Urinary bladder (tissue), 4 donors: ENCODE measurements around the gene SCT. TPM values are rescaled to one million over a fixed set of nuclear protein-coding genes. Genes with fewer than 3 reads are reported as not detected.

Experiments
- DNase-seq: peaks from one replicate; pipeline ENCODE4 v3.0.0-alpha.2; 2015; ENCODE audit errors: extremely low spot score
- H3K27ac ChIP-seq: one replicate; pipeline ENCODE4 v1.5.1; 2013; ENCODE audit warnings: low read depth, mild to moderate bottlenecking, moderate library complexity
- H3K36me3 ChIP-seq: one replicate; pipeline ENCODE4 v1.6.1; 2013; ENCODE audit warnings: mild to moderate bottlenecking, moderate library complexity; ENCODE audit not compliant: insufficient read depth
- H3K4me1 ChIP-seq: one replicate; pipeline ENCODE4 v1.6.1; 2013; ENCODE audit warnings: mild to moderate bottlenecking, moderate library complexity; ENCODE audit not compliant: insufficient read depth
- H3K4me3 ChIP-seq: one replicate; pipeline ENCODE4 v1.5.1; 2013; ENCODE audit warnings: low read depth, low read length
- WGBS: extraction: QIAGEN DNeasy Blood & Tissue Kit; methylation state at CpG from one replicate; pipeline ENCODE4 v1.1.7; 2013; 5-methylcytosine and 5-hydroxymethylcytosine counted together
- polyA plus RNA-seq: library from polyadenylated mRNA; stranded (reverse); fragments of 200-250 nt; gene quantifications from one replicate; pipeline ENCODE4 v1.2.3, GENCODE V29; 2013
- total RNA-seq: library from RNA; depleted of rRNA; stranded (reverse); fragments of >200 nt; gene quantifications from one replicate; pipeline ENCODE4 v1.2.3, GENCODE V29; 2014
- donor health status: healthy with polysubstance abuse.
- donor health status: healthy.

Gene SCT
- total and polyA plus RNA-seq, 2 donors, result not detected

GRCh38 chr11:605286-606129, 21.5 kb downstream of the SCT start:
- peaks cover 3% of the 10 kb centered on the region for H3K36me3 ChIP-seq
- no peak for DNase-seq
- no peak overlapping the region for H3K4me3 ChIP-seq
- WGBS, result 94% methylated on average over 33 of the region's 33 CpGs
- H3K4me1 ChIP-seq, result no peaks in the 10 kb centered on the region
- no peak overlapping the region for H3K27ac ChIP-seq

GRCh38 chr11:603154-603553, 23.8 kb downstream of the SCT start:
- no peak for DNase-seq
- no peaks in the 10 kb centered on the region for H3K4me1 ChIP-seq
- WGBS, result 91% methylated on average over 13 of the region's 13 CpGs
- peaks cover 4% of the 10 kb centered on the region for H3K36me3 ChIP-seq
- no peak overlapping the region for H3K27ac ChIP-seq
- no peak overlapping the region for H3K4me3 ChIP-seq

DNA sequence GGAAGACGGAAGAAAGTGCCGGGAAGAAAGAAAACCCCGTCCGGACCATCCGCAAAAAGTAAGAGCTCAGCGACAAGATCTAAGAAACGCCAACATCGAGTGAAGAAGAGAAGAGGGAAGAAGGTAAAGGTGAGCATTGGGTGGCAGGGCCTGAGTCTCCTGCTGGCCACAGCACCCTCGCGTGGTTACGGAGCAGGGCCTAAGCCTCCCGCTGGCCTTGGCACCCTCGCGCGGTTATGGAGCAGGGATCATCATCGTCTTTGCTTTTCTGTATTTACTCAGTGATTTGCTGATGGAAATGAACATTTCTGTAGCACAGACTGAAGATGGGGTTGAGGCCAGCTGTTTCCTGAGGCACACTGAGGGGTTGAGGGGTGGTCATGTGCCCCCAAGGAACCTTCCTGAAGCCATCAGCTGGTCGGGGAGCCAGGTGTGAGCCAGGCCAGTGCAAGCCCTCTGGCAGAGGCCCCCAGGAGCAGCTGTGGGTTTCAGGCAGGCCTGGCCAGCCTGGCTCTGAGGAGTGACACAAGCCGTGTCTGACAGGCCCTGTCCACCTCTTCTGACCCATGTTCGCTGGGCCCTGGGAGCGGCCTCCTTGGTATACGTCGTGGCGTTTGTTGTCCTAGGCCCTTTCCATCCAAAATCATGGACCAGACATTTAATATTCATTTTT, 25.3 kb downstream of the SCT start:
- DNase-seq, result no peak
- 94% methylated on average over 23 of the region's 23 CpGs for WGBS
- Histone ChIP-seq H3K4me3 (no peak overlapping the region), H3K36me3 (peaks cover 3% of the 10 kb centered on the region), H3K27ac (no peak overlapping the region), H3K4me1 (no peaks in the 10 kb centered on the region)

- H3K4me3 ChIP-seq, result no peak overlapping the region
- H3K36me3 ChIP-seq, result peaks cover 8% of the 10 kb centered on the region
- DNase-seq, result no peak
- WGBS, result 77% methylated on average over 30 of the region's 30 CpGs
- no peaks in the 10 kb centered on the region for H3K4me1 ChIP-seq
- no peak overlapping the region for H3K27ac ChIP-seq
Observed at GRCh38 chr11:598005-598680, 28.8 kb downstream of the SCT start.

DNA sequence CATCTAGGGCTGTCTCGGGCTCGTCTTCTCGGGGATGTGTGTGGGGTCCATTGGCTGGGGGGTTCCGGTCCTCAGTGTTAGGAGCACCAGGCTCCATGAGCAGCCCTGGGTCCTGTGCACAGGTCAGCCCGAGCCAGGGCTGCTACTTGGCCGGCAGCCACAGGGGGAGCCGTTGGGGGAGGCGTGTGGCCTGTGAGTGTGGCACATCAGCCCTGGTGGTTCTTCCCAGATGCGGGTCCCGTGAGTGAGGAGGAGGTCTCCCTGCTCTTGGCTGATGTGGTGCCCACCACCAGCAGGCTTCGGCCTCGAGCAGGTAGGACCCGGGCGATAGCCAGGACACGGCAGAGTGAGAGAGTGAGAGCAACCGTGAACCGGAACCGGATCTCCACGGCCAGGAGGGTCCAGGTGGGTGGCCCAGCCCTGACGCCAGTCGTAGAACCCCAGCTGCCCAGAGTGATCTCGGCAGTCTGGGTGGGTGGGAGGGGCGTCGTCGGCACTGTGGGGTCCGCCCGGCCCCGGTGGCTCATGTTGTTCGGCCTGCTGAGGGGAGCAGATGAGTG, 29.7 kb downstream of the SCT start:
- WGBS, result 88% methylated on average over 29 of the region's 29 CpGs
- no peaks in the 10 kb centered on the region for H3K4me1 ChIP-seq
- H3K36me3 ChIP-seq, result peaks cover 8% of the 10 kb centered on the region
- DNase-seq, result no peak
- H3K27ac ChIP-seq, result no peak overlapping the region
- H3K4me3 ChIP-seq, result no peak overlapping the region

- H3K27ac ChIP-seq, result no peak overlapping the region
- DNase-seq, result no peak
- no peaks in the 10 kb centered on the region for H3K4me1 ChIP-seq
- H3K36me3 ChIP-seq, result peaks cover 8% of the 10 kb centered on the region
- H3K4me3 ChIP-seq, result no peak overlapping the region
- WGBS, result 89% methylated on average over 10 of the region's 10 CpGs
Observed at GRCh38 chr11:596374-596773, 30.6 kb downstream of the SCT start.

DNA sequence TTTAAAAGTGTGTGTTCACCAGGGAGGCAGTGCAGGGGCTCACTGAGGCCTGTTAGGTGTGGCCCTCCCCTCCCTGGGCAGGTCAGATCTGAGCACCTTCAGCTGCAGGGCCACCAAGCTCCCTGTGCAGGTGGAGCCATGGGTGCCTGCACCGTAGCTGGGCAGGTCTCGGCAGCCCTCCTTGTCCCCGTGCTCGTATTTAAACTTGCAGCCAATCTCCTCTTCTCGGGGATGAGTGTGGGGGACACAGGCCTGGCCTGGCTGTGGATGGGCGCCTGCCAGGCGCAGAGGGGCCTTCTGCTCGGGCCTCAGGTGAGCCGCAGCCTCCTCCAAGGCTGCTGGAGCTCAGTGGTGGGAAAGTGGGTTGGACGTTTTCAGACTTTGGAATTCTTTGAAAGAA, 31.6 kb downstream of the SCT start:
- H3K4me3 ChIP-seq, result no peak overlapping the region
- no peaks in the 10 kb centered on the region for H3K4me1 ChIP-seq
- WGBS, result 93% methylated on average over 10 of the region's 10 CpGs
- H3K36me3 ChIP-seq, result peaks cover 8% of the 10 kb centered on the region
- no peak for DNase-seq
- H3K27ac ChIP-seq, result no peak overlapping the region

DNA sequence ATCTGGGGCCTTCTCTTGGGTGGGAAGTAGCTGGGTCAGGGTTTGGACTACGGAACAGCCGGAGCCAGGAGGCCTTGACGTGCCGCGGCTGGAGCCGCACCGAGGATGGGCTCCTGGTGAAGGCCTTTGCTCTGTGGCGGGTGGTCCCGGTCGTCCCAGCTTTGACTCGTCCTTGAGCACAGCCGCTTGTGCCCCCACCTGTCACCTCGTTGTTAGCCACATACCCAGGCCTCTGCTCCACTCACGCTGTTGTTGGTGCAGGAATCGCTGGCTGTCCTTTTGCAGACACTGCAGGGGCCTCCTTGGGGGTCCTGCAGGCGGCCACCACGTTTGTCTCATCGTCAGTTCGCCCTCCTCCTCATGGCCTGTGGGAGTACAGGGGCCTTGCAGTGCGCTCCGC, 33.6 kb downstream of the SCT start:
- no peaks in the 10 kb centered on the region for H3K4me1 ChIP-seq
- no peak for DNase-seq
- H3K27ac ChIP-seq, result no peak overlapping the region
- peaks cover 10% of the 10 kb centered on the region for H3K36me3 ChIP-seq
- H3K4me3 ChIP-seq, result no peak overlapping the region
- WGBS, result 92% methylated on average over 21 of the region's 21 CpGs

DNA sequence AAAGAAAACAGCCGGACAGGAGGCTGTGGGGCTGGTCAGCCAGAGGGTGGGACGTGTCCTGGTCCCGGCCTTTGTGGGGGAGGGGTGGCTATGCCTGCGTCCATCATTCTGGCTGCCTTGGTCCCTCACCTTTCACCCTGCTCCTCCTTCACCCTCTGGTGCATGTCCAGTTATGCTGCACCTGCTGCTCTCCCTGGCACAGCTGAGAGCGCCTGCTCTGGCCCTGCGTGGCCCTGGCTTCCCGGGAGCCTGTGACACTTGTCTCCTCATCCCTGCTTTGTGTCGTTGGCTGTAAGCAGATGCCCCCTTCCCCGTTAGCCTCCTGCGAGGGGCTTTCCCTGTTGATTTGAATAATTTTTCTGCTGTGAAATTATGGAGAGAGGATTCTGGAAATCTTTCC, 34.1 kb downstream of the SCT start:
- Histone ChIP-seq H3K27ac (no peak overlapping the region), H3K4me3 (no peak overlapping the region), H3K36me3 (peaks cover 7% of the 10 kb centered on the region), H3K4me1 (no peaks in the 10 kb centered on the region)
- 90% methylated on average over 10 of the region's 10 CpGs for WGBS
- no peak for DNase-seq

GRCh38 chr11:592501-592900, 34.5 kb downstream of the SCT start:
- H3K4me3 ChIP-seq, result no peak overlapping the region
- 97% methylated on average over 22 of the region's 22 CpGs for WGBS
- H3K4me1 ChIP-seq, result no peaks in the 10 kb centered on the region
- peaks cover 7% of the 10 kb centered on the region for H3K36me3 ChIP-seq
- no peak overlapping the region for H3K27ac ChIP-seq
- no peak for DNase-seq

DNA sequence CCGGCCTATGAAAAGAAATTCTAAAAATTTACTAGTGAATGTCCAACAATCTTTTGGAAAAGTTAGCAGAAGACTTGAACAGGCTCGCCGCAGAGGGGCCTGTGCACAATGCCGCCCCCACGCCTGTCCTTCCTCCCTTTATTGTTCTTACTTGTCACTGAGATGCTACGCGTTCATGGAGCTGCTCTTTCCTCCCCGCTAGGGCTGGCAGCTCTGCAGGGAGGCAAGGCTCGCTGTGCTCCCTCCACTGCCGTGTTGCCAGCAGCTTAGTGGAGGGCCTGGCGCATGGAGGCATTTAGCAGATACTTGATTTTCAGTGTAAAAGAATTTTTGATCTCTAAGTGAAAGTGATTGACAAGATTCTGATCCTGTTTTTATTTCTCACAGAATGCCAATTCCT, 36.0 kb downstream of the SCT start:
- H3K4me1 ChIP-seq, result no peaks in the 10 kb centered on the region
- WGBS, result 77% methylated on average over 11 of the region's 11 CpGs
- no peak overlapping the region for H3K4me3 ChIP-seq
- H3K27ac ChIP-seq, result no peak overlapping the region
- DNase-seq, result no peak
- H3K36me3 ChIP-seq, result peaks cover 7% of the 10 kb centered on the region

- H3K27ac ChIP-seq, result no peak overlapping the region
- no peak for DNase-seq
- H3K4me3 ChIP-seq, result no peak overlapping the region
- WGBS, result 93% methylated on average over 26 of the region's 26 CpGs
- H3K4me1 ChIP-seq, result no peaks in the 10 kb centered on the region
- H3K36me3 ChIP-seq, result peaks cover 7% of the 10 kb centered on the region
Observed at GRCh38 chr11:589798-590197, 37.2 kb downstream of the SCT start.

- DNase-seq, result no peak
- WGBS, result 71% methylated on average over 6 of the region's 6 CpGs
- Histone ChIP-seq H3K4me1 (no peaks in the 10 kb centered on the region), H3K36me3 (peaks cover 4% of the 10 kb centered on the region), H3K27ac (no peak overlapping the region), H3K4me3 (no peak overlapping the region)
Observed at GRCh38 chr11:587978-588380, 39.0 kb downstream of the SCT start.
